Measurements from ENCODE around the gene CCDC146. TPM values are rescaled to one million over a fixed set of nuclear protein-coding genes. Genes with fewer than 3 reads are reported as not detected.

Gene CCDC146
- total and polyA plus RNA-seq, 9 donors: 5.3 to 11.7 (median 6.7) TPM

GRCh38 chr7:77308792-77309191 is 186.4 kb downstream of the CCDC146 start:
- Histone ChIP-seq H3K4me1 (ENCODE audit: control insufficient read depth, insufficient read depth, low read length) (peaks cover 13% of the 10 kb centered on the region), H3K27ac (ENCODE audit: low read length) (peak overlapping the region; percentile 45), H3K9me3 (replicated peaks; ENCODE audit: control insufficient read depth, low read depth, low read length) (peaks cover 3% of the 10 kb centered on the region), H3K27me3 (ENCODE audit: control insufficient read depth, insufficient read depth, low read length) (no peaks in the 10 kb centered on the region), H3K4me3 (ENCODE audit: low read length) (no peak overlapping the region), H3K36me3 (ENCODE audit: control insufficient read depth, insufficient read depth, low read length) (no peaks in the 10 kb centered on the region)
- WGBS (ENCODE audit: insufficient coverage): 51% methylated on average over 4 of the region's 4 CpGs
- DNase-seq: peak; percentile 61

DNA sequence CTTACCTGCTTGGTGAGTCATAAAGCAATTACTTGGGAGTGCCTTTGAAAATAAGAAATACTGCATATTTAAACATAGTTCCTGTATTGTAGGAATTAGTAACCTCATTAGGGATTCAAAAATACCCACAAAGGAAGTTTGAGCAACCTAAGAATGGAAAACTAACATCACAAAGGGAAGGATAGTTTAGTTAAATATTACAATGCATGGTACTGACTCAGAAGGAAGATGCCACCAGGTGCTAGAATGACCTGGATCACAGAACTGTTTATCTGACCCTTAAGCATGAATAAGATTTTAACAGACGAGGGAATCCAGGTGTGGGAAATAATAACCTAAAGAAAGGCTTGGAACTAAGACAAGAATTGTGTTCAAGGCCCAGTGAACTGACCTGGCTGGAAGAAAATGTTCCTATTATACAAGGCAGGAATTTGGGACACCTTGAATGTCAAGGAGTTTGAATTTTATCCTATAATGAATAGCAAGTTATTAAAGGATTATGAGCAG is 187.4 kb downstream of the CCDC146 start:
- no peak overlapping the region for H3K27ac ChIP-seq (ENCODE audit: low read length)
- no peaks in the 10 kb centered on the region for H3K36me3 ChIP-seq (ENCODE audit: control insufficient read depth, insufficient read depth, low read length)
- H3K4me3 ChIP-seq (ENCODE audit: low read length): no peak overlapping the region
- no peaks in the 10 kb centered on the region for H3K9me3 ChIP-seq (replicated peaks; ENCODE audit: control insufficient read depth, low read depth, low read length)
- no CpG with 5 or more reads among the region's 1 CpG for WGBS (ENCODE audit: insufficient coverage)
- H3K4me1 ChIP-seq (ENCODE audit: control insufficient read depth, insufficient read depth, low read length): peaks cover 20% of the 10 kb centered on the region
- no peaks in the 10 kb centered on the region for H3K27me3 ChIP-seq (ENCODE audit: control insufficient read depth, insufficient read depth, low read length)
- DNase-seq: no peak

DNA sequence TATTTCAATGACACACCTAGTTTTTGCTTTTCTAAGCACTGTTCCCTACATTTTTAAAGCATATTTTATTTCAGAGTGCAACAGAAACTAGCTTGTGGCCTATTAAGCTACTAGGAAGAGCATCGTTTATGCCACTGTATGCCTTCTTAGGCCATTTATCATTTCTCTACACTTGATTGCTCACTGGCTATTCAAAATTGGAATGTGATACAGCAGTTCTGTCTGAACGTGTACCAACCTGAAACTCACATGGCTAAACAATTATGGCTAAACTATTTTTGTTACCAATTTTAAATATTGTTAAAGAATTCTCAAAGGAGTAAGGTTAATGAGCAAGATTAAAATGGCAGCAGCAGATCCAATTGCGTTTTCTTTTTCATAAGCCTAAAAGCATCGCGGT is 188.6 kb downstream of the CCDC146 start:
- Histone ChIP-seq H3K9me3 (replicated peaks; ENCODE audit: control insufficient read depth, low read depth, low read length) (no peaks in the 10 kb centered on the region), H3K36me3 (ENCODE audit: control insufficient read depth, insufficient read depth, low read length) (no peaks in the 10 kb centered on the region), H3K4me1 (ENCODE audit: control insufficient read depth, insufficient read depth, low read length) (peaks cover 25% of the 10 kb centered on the region), H3K4me3 (ENCODE audit: low read length) (no peak overlapping the region), H3K27ac (ENCODE audit: low read length) (no peak overlapping the region), H3K27me3 (ENCODE audit: control insufficient read depth, insufficient read depth, low read length) (no peaks in the 10 kb centered on the region)
- DNase-seq: no peak
- no CpG with 5 or more reads among the region's 5 CpGs for WGBS (ENCODE audit: insufficient coverage)

- H3K4me1 ChIP-seq (ENCODE audit: control insufficient read depth, insufficient read depth, low read length): peaks cover 27% of the 10 kb centered on the region
- no peaks in the 10 kb centered on the region for H3K36me3 ChIP-seq (ENCODE audit: control insufficient read depth, insufficient read depth, low read length)
- H3K9me3 ChIP-seq (replicated peaks; ENCODE audit: control insufficient read depth, low read depth, low read length): no peaks in the 10 kb centered on the region
- WGBS (ENCODE audit: insufficient coverage): no CpG with 5 or more reads among the region's 2 CpGs
- DNase-seq: peak; percentile 82
- no peak overlapping the region for H3K4me3 ChIP-seq (ENCODE audit: low read length)
- H3K27ac ChIP-seq (ENCODE audit: low read length): peak overlapping the region; percentile 8
- H3K27me3 ChIP-seq (ENCODE audit: control insufficient read depth, insufficient read depth, low read length): no peaks in the 10 kb centered on the region
These were observed 190.7 kb downstream of the CCDC146 start for GRCh38 chr7:77313085-77313484.

DNA sequence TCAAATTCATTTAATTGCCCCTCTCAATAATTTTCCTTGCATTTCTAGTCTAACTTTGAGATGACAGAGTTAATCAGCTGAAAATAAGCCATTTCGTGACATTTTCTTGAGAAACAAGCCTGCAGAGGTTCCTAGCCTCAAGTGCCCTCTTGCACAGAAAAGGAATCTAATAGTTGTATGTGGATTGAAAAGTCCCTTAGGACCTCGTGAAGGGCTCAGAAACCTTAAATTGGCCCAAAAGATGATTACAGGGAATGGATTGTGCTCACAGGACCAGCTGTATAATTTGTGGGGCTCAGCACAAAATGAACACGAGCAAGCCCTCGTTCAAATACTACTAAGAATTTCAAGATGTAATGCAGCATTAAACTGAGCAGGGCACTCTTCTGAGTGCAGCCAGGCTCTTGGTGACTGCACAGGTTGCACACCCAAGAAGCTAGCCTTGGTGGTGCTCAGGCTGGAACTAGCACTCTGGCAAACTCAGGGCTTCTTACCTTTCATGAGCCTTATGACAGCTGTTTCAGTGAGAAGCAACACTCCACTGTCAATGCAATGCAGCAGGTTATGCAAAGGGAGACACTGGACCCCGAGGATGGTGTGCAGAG is 191.6 kb downstream of the CCDC146 start:
- DNase-seq: no peak
- peaks cover 23% of the 10 kb centered on the region for H3K4me1 ChIP-seq (ENCODE audit: control insufficient read depth, insufficient read depth, low read length)
- WGBS (ENCODE audit: insufficient coverage): 21% methylated on average over 2 of the region's 5 CpGs
- peak overlapping the region; percentile 6 for H3K27ac ChIP-seq (ENCODE audit: low read length)
- H3K4me3 ChIP-seq (ENCODE audit: low read length): no peak overlapping the region
- H3K9me3 ChIP-seq (replicated peaks; ENCODE audit: control insufficient read depth, low read depth, low read length): no peaks in the 10 kb centered on the region
- H3K27me3 ChIP-seq (ENCODE audit: control insufficient read depth, insufficient read depth, low read length): no peaks in the 10 kb centered on the region
- H3K36me3 ChIP-seq (ENCODE audit: control insufficient read depth, insufficient read depth, low read length): no peaks in the 10 kb centered on the region

GRCh38 chr7:77315182-77315591 is 192.8 kb downstream of the CCDC146 start:
- peak; percentile 95 for DNase-seq
- 14% methylated on average over 2 of the region's 3 CpGs for WGBS (ENCODE audit: insufficient coverage)

DNA sequence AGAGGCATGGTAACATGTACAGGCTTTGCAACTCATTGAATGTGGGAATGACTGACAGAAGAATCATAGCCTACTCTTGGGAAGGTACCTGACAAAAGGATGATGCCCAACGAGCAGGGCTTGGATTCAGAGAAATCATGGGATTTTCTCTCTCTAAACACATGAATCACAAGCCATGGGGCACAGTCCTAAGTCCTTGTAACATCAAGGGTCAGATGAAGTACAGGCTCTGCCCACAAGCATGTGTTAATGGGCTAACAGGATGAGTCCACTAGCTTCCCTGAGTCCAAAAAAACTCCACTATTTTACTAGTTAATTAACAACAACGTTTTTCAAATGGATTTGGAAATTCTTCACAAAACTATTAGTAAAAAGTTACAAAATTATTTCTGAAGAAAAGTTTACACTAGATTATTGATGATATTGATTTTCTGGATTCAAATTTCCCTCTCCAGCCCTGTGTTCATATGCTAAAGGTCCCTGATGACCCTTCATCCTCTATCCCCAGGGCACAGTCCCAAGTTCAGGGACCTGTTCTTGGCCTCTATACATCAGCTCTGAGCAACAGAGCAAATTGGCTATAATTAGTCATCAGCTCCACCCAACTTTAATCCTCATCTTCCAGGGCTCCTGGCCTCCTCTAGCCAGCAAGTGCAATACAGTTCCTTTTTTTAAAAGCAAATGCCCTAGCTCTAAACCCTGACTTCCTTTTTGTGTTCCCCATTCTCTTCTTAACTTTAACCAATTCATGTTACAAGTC is 194.0 kb downstream of the CCDC146 start:
- H3K27me3 ChIP-seq (ENCODE audit: control insufficient read depth, insufficient read depth, low read length): no peaks in the 10 kb centered on the region
- no peak overlapping the region for H3K27ac ChIP-seq (ENCODE audit: low read length)
- no peaks in the 10 kb centered on the region for H3K9me3 ChIP-seq (replicated peaks; ENCODE audit: control insufficient read depth, low read depth, low read length)
- H3K36me3 ChIP-seq (ENCODE audit: control insufficient read depth, insufficient read depth, low read length): no peaks in the 10 kb centered on the region
- DNase-seq: no peak
- no CpG with 5 or more reads among the region's 2 CpGs for WGBS (ENCODE audit: insufficient coverage)
- H3K4me1 ChIP-seq (ENCODE audit: control insufficient read depth, insufficient read depth, low read length): peaks cover 20% of the 10 kb centered on the region
- H3K4me3 ChIP-seq (ENCODE audit: low read length): no peak overlapping the region

More at GRCh38 chr7:77315182-77315591, 192.8 kb downstream of the CCDC146 start:
- H3K36me3 ChIP-seq (ENCODE audit: control insufficient read depth, insufficient read depth, low read length): no peaks in the 10 kb centered on the region
- H3K27me3 ChIP-seq (ENCODE audit: control insufficient read depth, insufficient read depth, low read length): no peaks in the 10 kb centered on the region
- no peak overlapping the region for H3K4me3 ChIP-seq (ENCODE audit: low read length)
- H3K4me1 ChIP-seq (ENCODE audit: control insufficient read depth, insufficient read depth, low read length): peaks cover 19% of the 10 kb centered on the region
- no peaks in the 10 kb centered on the region for H3K9me3 ChIP-seq (replicated peaks; ENCODE audit: control insufficient read depth, low read depth, low read length)
- peak overlapping the region; percentile 15 for H3K27ac ChIP-seq (ENCODE audit: low read length)

- Histone ChIP-seq H3K27ac (ENCODE audit: low read length) (no peak overlapping the region), H3K36me3 (ENCODE audit: control insufficient read depth, insufficient read depth, low read length) (no peaks in the 10 kb centered on the region), H3K9me3 (replicated peaks; ENCODE audit: control insufficient read depth, low read depth, low read length) (no peaks in the 10 kb centered on the region), H3K4me3 (ENCODE audit: low read length) (no peak overlapping the region), H3K4me1 (ENCODE audit: control insufficient read depth, insufficient read depth, low read length) (peaks cover 19% of the 10 kb centered on the region), H3K27me3 (ENCODE audit: control insufficient read depth, insufficient read depth, low read length) (no peaks in the 10 kb centered on the region)
- no CpG with 5 or more reads among the region's 1 CpG for WGBS (ENCODE audit: insufficient coverage)
- no peak for DNase-seq
These were observed 195.6 kb downstream of the CCDC146 start for GRCh38 chr7:77318019-77318418.

DNA sequence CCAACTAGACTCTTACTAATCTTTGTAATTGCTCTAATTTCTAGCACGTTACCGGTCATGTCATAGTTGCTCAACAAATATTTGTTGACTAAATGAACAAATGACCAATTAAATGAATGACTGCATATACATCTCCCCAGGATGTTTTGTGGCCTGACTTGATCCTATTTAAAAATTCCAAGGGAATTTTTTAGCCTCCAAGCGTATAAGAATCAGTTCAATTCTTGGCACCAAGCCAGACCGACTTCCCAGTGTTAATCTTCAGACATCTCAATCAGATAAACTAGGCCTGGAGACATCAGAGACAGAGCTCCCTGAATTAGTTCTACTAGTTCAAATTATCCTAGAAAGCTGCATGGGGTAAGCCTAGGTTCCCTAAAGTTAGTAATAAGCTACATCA is 197.7 kb downstream of the CCDC146 start:
- H3K27me3 ChIP-seq (ENCODE audit: control insufficient read depth, insufficient read depth, low read length): no peaks in the 10 kb centered on the region
- 80% methylated on average over 1 of the region's 4 CpGs for WGBS (ENCODE audit: insufficient coverage)
- peaks cover 7% of the 10 kb centered on the region for H3K4me1 ChIP-seq (ENCODE audit: control insufficient read depth, insufficient read depth, low read length)
- no peak overlapping the region for H3K4me3 ChIP-seq (ENCODE audit: low read length)
- no peak for DNase-seq
- H3K9me3 ChIP-seq (replicated peaks; ENCODE audit: control insufficient read depth, low read depth, low read length): no peaks in the 10 kb centered on the region
- no peak overlapping the region for H3K27ac ChIP-seq (ENCODE audit: low read length)
- no peaks in the 10 kb centered on the region for H3K36me3 ChIP-seq (ENCODE audit: control insufficient read depth, insufficient read depth, low read length)

DNA sequence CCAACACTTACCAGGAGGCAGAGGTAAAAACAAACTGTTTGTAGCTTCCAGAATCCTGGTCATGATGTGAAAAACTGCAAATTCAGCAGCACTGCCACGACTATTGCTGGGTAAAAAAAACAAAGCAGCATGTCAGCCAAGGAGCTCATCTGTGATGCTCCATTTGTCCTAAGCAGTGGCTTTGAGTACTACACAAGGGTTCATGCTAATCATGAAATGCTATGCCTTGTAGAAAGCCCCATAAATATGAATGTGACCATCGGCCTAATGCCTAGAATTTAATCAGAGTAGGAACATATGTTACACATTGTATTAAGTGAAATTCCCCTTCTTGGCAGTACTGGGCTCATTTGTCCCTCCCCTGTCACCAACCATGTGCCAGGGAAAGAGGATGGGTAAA is 198.3 kb downstream of the CCDC146 start:
- Histone ChIP-seq H3K4me3 (ENCODE audit: low read length) (no peak overlapping the region), H3K27me3 (ENCODE audit: control insufficient read depth, insufficient read depth, low read length) (no peaks in the 10 kb centered on the region), H3K4me1 (ENCODE audit: control insufficient read depth, insufficient read depth, low read length) (peaks cover 6% of the 10 kb centered on the region), H3K27ac (ENCODE audit: low read length) (no peak overlapping the region), H3K9me3 (replicated peaks; ENCODE audit: control insufficient read depth, low read depth, low read length) (no peaks in the 10 kb centered on the region), H3K36me3 (ENCODE audit: control insufficient read depth, insufficient read depth, low read length) (no peaks in the 10 kb centered on the region)
- 18% methylated on average over 1 of the region's 2 CpGs for WGBS (ENCODE audit: insufficient coverage)
- DNase-seq: no peak
